Measurements from ENCODE around the gene PCOLCE2. TPM values are rescaled to one million over a fixed set of nuclear protein-coding genes. Genes with fewer than 3 reads are reported as not detected.
"Not testable (repeated sequence)": the region's sequence is repeated elsewhere in the genome, so short reads cannot be mapped to it uniquely, and the experiment has no call there.

The PCOLCE2 gene
- total RNA-seq, 1 donor from 2014 or later = not detected

DNA sequence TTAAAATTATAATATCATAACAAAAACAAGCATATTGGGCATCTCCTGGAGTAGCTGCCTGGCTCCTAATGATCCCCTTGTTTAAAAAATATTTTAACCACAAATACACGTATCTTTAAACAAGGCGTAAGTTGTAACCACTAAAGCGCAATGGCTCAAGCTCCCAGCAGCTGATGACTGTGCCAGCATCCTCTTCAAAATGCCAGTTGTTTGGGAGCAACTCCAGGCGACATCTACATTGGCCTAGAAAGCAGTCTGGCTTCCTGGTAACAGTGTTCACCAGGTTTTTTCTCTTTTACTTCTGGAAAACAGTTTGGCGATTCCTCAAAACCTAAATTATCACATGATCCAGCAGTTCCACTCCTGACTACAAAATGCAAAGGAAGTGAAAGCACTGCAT, 13.8 kb downstream of the PCOLCE2 start:
- no peak for DNase-seq (ENCODE audit: low spot score)
- Mint-ChIP-seq H3K4me3 (no peak overlapping the region), H3K27me3 (ENCODE audit: insufficient read depth) (peaks cover 17% of the 10 kb centered on the region), H3K4me1 (ENCODE audit: low read depth) (no peaks in the 10 kb centered on the region), H3K27ac (no peak overlapping the region), H3K9me3 (no peaks in the 10 kb centered on the region), H3K36me3 (ENCODE audit: low read depth) (no peaks in the 10 kb centered on the region)
- intact Hi-C loops (cut with micrococcal nuclease) = no loop called here

DNA sequence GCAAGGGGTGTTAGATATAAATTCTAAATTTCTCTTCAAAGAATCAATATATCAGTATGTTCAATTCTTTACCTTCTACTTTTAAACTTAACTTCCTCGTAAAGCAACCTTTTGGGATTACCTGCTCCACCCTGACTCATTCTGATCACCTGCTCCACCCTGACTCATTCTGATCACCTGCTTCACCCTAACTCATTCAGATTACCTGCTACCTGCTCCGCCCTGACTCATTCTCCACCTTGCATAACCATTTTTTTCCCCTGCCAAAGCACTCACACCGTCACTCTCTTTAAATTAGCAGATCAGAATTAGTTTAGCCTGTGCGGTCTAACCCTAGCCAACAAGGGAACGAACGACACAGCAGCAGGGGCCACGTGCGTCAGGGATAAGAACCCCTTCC, 20.5 kb downstream of the PCOLCE2 start:
- DNase-seq (ENCODE audit: low spot score); H3K36me3 Mint-ChIP-seq (ENCODE audit: low read depth); H3K9me3 Mint-ChIP-seq; H3K4me1 Mint-ChIP-seq (ENCODE audit: low read depth); intact Hi-C loops (cut with micrococcal nuclease); H3K27ac Mint-ChIP-seq; H3K4me3 Mint-ChIP-seq: not testable (repeated sequence)
- H3K27me3 Mint-ChIP-seq (ENCODE audit: insufficient read depth) = peaks cover 17% of the 10 kb centered on the region

DNA sequence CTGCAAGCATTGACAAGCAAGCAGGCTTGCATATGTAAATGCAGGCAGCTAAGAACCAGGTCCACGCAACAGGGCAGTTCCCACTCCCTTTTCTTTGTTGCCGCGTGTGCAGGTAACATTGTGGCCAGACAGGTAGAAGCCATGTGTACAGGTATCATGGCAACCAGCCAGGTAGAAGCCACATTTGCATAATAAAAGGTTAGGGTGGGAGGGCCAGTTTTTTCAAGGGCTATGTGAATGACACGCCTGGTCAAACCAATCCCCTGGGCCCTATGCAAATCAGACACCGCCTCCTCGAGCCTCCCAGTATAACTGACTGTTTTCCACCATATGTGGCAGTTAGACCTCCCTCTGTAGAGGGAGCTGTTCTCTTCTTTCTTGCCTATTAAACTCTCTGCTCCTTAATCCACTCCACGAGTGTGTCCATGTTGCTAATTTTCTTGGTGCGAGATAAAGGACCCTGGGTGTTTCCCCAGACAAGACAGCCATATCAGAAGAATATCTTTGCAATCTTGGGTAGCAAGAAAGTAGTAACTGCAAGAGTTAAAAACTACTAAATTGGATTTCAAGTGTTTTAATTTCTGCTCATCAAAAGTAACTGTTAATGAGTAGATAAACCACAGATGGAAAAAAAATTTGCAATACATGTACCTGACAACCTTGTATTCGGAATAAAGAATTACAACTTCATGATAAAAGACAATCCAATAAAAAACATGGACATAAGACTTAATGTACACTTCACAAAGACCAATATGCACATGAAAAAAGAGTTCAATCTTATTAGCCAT, 21.8 kb downstream of the PCOLCE2 start:
- Mint-ChIP-seq H3K27me3 (ENCODE audit: insufficient read depth) (peaks cover 16% of the 10 kb centered on the region), H3K9me3 (no peaks in the 10 kb centered on the region), H3K27ac (no peak overlapping the region), H3K4me1 (ENCODE audit: low read depth) (peaks cover 8% of the 10 kb centered on the region), H3K4me3 (no peak overlapping the region), H3K36me3 (ENCODE audit: low read depth) (no peaks in the 10 kb centered on the region)
- DNase-seq (ENCODE audit: low spot score) = no peak
- intact Hi-C loops (cut with micrococcal nuclease) = no loop called here

DNA sequence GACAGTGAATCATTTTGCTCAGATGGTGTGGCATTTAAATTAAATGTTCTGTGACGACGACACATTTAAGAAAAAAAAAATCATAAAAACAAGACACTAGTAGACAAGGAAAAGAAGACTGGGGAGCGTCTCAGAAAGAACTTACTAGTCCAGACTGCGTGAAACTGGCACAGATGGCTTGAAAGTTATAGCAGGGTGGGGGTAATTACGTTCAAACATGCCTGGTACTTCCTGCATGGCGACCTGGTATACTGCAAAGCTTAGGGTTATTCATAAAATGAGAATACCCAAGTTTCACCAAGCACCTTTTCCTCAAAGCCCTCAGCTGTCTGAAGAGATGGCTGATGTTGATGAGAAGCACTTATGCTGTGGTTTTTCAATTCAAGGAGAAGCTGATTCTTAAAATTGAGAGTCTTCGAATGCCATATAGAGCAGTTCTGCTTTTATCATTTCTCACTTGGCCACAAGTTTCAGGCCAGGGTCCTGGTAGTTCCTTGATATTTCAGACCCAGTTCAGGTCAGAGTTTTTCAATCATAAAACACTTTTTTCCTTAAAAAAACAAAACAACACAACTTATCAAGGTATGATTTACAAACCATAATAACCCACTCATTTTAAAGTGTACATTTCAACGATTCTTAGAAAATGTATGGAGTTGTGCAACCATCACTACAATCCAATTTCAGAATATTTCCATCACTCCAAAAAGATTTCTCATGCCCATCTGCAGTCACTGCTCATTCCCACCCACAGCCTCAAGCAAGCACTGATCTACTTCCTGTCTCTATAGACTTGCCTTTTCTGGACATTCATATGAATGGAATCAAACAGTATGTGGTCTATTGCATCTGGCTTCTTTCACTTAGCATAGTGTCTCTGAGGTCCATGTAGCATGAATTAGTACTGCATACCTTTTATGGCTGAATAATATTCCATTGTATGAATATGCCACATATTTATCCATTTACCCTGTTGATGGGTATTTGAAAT, 24.7 kb downstream of the PCOLCE2 start:
- Mint-ChIP-seq H3K36me3 (ENCODE audit: low read depth) (no peaks in the 10 kb centered on the region), H3K9me3 (no peaks in the 10 kb centered on the region), H3K27ac (no peak overlapping the region), H3K27me3 (ENCODE audit: insufficient read depth) (peaks cover 25% of the 10 kb centered on the region), H3K4me3 (no peak overlapping the region), H3K4me1 (ENCODE audit: low read depth) (peaks cover 8% of the 10 kb centered on the region)
- intact Hi-C loops (cut with micrococcal nuclease) = no loop called here
- no peak for DNase-seq (ENCODE audit: low spot score)

DNA sequence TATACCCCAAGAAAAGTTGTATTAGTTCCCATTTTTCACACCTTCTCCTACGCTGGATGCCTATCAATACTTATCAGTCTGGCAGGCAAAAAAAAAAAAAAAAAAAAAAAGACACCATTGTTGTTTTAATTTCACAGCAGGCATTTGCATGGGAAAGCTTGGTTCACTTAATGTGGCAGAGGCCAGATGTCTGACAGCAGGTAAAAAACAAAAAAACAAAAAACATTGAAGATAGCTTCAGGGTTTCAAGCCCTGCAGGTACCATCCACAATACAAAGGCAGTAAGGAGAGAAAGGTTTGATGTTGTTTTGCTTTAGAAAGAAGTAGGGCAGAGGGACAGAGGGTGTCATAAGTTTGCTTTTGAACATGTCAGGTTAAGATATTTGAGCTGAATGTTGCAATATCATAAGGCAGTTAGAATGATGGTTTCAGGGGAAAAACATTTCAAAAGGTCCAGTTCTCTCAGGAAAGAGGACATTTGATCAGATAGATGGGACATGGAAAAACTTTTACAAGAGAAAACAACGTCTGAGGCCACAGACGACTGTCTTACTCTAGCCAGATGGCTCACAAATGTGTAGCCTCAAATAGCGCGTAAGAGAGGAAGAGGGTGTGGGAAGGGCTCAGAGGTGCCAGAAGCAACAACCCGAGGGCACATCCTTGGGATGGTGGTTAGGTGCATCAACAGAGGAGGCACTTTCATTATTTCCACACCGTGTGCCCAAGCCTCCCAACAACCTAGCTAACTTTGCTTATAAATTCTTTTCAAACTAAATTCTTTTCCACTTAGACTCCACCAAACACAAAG, 25.7 kb downstream of the PCOLCE2 start:
- Mint-ChIP-seq H3K4me1 (ENCODE audit: low read depth) (peaks cover 8% of the 10 kb centered on the region), H3K27ac (no peak overlapping the region), H3K4me3 (no peak overlapping the region), H3K27me3 (ENCODE audit: insufficient read depth) (peaks cover 21% of the 10 kb centered on the region), H3K9me3 (no peaks in the 10 kb centered on the region), H3K36me3 (ENCODE audit: low read depth) (no peaks in the 10 kb centered on the region)
- DNase-seq (ENCODE audit: low spot score) = no peak
- intact Hi-C loops (cut with micrococcal nuclease) = no loop called here

DNA sequence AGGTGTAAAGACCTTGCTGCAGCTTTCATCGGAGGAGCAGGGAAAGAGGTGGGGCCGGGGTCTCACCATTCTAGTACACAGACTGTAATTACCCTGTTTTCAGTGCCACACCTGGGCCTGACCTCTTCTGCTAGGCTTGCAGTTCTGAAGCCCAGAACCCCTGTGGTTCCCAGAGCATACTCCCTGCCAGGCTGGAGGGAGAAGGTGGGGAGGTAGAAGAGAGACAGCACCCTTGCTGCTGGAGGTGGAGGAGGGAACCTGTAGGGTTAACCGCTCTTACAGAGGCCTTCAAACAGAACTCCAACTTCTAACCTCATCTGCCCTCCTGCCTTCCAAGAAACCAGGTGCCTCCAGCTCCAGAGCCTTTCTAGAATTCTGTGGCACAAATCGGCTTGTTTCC, 27.0 kb downstream of the PCOLCE2 start:
- Mint-ChIP-seq H3K9me3 (no peaks in the 10 kb centered on the region), H3K36me3 (ENCODE audit: low read depth) (no peaks in the 10 kb centered on the region), H3K27ac (no peak overlapping the region), H3K27me3 (ENCODE audit: insufficient read depth) (peaks cover 21% of the 10 kb centered on the region), H3K4me1 (ENCODE audit: low read depth) (peaks cover 8% of the 10 kb centered on the region), H3K4me3 (no peak overlapping the region)
- intact Hi-C loops (cut with micrococcal nuclease) = no loop called here
- DNase-seq (ENCODE audit: low spot score) = no peak

DNA sequence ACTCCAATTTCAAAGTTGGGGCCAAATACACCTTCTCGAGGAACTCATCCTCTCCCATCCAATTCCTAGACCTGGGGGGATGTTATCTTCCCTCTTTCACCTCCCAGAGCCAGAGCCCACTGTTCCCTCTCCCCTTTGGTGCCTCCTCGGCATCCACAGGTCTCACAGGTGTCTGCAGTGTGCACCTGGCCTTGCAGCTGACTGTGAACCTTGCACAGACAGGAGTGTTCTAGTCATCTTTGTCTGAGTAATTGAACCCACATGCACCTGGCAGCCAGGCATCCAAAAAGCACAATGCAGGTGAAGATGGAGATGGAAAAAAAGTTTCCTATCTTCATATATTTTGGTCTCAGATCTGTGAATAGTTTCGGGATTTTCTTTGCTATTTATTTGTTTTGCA, 30.8 kb downstream of the PCOLCE2 start:
- DNase-seq (ENCODE audit: low spot score) = no peak
- H3K4me3 Mint-ChIP-seq = no peak overlapping the region
- H3K36me3 Mint-ChIP-seq (ENCODE audit: low read depth) = no peaks in the 10 kb centered on the region
- H3K9me3 Mint-ChIP-seq = no peaks in the 10 kb centered on the region
- H3K4me1 Mint-ChIP-seq (ENCODE audit: low read depth) = peaks cover 2% of the 10 kb centered on the region
- no peak overlapping the region for H3K27ac Mint-ChIP-seq
- peaks cover 9% of the 10 kb centered on the region for H3K27me3 Mint-ChIP-seq (ENCODE audit: insufficient read depth)
- intact Hi-C loops (cut with micrococcal nuclease) = no loop called here

DNA sequence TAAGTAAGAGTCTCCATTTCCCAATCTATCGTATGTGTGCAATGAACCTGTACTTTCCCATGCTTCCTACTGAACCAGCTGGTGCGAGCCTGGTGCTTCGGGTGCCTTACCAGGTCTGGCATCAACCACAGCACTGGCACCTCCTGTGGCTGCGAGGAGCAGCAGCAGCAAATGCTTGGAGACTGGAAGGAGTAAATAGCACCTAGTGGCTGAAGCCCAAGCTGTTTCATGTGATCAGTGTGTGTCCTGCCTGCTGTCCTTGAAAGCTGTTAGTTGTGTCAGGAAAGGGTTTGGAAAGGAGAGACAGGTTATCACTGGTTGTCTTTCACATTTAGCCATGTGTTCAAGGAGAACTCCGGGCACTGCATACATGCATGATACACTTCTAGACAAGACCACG, 31.8 kb downstream of the PCOLCE2 start:
- no peak for DNase-seq (ENCODE audit: low spot score)
- H3K9me3 Mint-ChIP-seq = no peaks in the 10 kb centered on the region

DNA sequence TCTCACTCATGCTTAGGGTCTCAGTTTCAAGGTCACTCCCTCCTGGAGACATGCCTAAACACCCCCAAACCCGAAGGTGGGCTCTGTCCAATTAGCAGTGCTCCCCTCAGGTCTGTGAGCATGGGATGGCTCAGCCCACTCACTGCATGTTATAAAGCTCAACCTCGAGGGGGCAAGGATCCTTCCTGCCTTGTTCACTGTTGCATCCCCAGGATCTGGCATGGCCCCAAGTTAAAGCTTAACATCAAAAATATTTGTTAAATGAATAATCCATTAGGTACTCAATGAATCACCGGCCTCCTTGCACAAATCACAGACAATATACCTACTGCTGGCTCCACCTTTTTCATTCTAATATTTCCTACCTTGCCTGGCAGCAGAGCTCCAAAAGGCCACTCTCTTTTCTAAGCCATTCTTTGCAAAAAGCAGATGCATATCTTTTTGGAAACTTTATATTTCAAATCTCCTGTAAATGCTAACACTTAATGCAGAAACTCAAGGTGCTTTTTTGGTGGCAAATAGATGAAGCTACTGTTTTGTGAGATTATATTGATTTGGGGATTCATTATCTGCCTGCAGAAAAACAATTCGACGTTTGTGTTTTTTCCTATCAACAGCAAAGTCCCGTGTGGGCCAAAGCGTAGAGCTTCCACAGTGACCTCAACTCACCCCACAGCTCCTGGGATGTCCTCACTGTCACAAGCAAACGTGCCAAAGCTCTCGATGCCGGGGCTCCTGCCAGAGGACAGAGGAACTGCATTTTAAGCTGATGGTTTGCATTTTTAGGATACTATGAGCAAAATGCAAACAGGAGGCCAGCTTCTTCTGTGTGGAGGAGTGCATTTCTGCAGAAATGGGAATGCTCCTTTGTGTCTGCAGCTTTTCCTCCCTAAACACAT, 35.4 kb downstream of the PCOLCE2 start:
- DNase-seq (ENCODE audit: low spot score) = no peak
- Mint-ChIP-seq H3K27me3 (ENCODE audit: insufficient read depth) (no peaks in the 10 kb centered on the region), H3K4me3 (no peak overlapping the region), H3K9me3 (no peaks in the 10 kb centered on the region), H3K36me3 (ENCODE audit: low read depth) (no peaks in the 10 kb centered on the region), H3K27ac (no peak overlapping the region), H3K4me1 (ENCODE audit: low read depth) (no peaks in the 10 kb centered on the region)
- intact Hi-C loops (cut with micrococcal nuclease) = no loop called here

More for the DNA sequence above, 31.8 kb downstream of the PCOLCE2 start:
- Mint-ChIP-seq H3K4me3 (no peak overlapping the region), H3K4me1 (ENCODE audit: low read depth) (no peaks in the 10 kb centered on the region), H3K27ac (no peak overlapping the region), H3K36me3 (ENCODE audit: low read depth) (no peaks in the 10 kb centered on the region), H3K27me3 (ENCODE audit: insufficient read depth) (peaks cover 9% of the 10 kb centered on the region)
- intact Hi-C loops (cut with micrococcal nuclease) = no loop called here

DNA sequence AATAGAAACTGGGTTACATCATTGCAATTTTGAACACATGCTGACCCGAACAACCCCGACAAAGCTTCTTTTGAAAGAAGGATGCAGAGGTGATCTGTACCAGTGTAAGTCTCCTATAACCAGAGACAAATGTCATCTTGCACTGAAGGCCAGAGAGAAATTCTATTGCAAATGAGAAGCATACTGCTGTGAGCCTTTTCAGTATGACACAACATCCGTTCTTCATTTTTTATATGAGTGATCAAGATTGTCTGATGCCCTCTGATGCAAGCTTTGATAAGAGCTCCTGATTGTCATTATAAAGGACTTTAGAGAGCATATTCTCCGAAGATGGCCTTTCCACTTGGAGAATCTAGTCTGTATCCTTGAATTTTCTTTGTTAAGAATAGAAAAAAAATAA, 36.9 kb downstream of the PCOLCE2 start:
- Mint-ChIP-seq H3K4me1 (ENCODE audit: low read depth) (no peaks in the 10 kb centered on the region), H3K27ac (no peak overlapping the region), H3K36me3 (ENCODE audit: low read depth) (no peaks in the 10 kb centered on the region), H3K9me3 (no peaks in the 10 kb centered on the region), H3K27me3 (ENCODE audit: insufficient read depth) (peaks cover 4% of the 10 kb centered on the region), H3K4me3 (no peak overlapping the region)
- no peak for DNase-seq (ENCODE audit: low spot score)
- intact Hi-C loops (cut with micrococcal nuclease) = no loop called here

DNA sequence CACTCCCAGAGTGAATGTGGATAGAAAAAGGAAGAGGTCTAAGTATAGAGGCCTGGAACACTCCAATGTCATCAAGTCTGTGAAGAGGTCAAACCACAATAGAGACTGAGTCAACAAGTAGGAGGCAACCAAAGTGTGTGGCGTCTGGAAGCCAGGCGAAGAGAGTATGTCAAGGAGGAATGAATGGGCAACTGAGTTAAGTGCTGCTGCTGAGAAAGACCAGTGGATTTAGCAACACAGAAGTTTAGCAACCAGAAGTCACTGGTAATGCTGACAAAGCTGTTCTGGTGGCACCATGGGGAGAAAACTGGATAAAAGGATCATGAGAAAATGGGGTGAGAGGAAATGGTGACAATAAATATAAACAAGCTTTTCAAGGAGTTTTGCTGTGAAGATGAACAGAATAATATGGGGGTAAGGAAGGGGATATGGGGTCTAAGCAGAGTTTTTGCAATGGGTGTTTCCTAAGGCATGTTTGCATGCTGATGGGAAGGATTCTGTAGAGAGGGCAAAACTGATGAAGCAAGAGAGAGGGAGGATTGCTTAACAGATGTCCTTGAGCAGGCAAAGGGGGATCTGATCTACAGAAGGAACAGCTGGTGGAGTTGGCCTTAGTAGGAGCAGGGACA, 38.4 kb downstream of the PCOLCE2 start:
- H3K36me3 Mint-ChIP-seq (ENCODE audit: low read depth) = no peaks in the 10 kb centered on the region
- no peak for DNase-seq (ENCODE audit: low spot score)

More for the DNA sequence above, 38.4 kb downstream of the PCOLCE2 start:
- intact Hi-C loops (cut with micrococcal nuclease) = no loop called here
- H3K27me3 Mint-ChIP-seq (ENCODE audit: insufficient read depth) = peaks cover 4% of the 10 kb centered on the region
- no peaks in the 10 kb centered on the region for H3K4me1 Mint-ChIP-seq (ENCODE audit: low read depth)
- H3K27ac Mint-ChIP-seq = no peak overlapping the region
- H3K9me3 Mint-ChIP-seq = no peaks in the 10 kb centered on the region
- no peak overlapping the region for H3K4me3 Mint-ChIP-seq

Data from activated T-helper 1 cell treated with anti-CD3 and anti-CD28 coated beads, Interleukin-12 subunit alpha, Interleukin-12 subunit beta, Interleukin-2, Interleukin-4 antibody, amounts not matched to agents 30 ng/mL and 10 ng/mL and 1 ng/mL, durations not matched to agents 14 hours and 24 hours and 36 hours (primary cell).